ENCODE results near the gene RAMAC. TPM values are rescaled to one million over a fixed set of nuclear protein-coding genes. Genes with fewer than 3 reads are reported as not detected.

RAMAC gene
- total and polyA plus RNA-seq, 2 of the 8 experiments (the other 6 are each of a cell fraction or from before 2014, with no cell fraction given) = 20.7 to 32.9 TPM

DNA sequence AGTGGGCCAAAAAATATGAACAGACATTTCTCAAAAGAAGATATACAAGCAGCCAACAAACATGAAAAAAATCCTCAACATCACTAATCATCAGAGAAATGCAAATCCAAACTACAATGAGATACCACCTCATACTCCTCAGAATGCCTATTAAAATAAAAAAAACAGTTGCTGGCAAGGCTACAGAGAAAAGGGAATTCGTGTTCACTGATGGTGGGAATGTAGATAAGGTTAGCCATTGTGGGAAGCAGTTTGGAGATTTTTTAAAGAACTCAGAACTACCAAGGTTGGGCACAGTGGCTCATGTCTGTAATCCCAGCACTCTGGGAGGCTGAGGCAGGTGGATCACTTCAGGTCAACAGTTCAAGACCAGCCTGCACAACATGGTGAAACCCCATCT lies 53.2 kb downstream of the RAMAC start (continued):
- TF ChIP-seq, protein P1, sequence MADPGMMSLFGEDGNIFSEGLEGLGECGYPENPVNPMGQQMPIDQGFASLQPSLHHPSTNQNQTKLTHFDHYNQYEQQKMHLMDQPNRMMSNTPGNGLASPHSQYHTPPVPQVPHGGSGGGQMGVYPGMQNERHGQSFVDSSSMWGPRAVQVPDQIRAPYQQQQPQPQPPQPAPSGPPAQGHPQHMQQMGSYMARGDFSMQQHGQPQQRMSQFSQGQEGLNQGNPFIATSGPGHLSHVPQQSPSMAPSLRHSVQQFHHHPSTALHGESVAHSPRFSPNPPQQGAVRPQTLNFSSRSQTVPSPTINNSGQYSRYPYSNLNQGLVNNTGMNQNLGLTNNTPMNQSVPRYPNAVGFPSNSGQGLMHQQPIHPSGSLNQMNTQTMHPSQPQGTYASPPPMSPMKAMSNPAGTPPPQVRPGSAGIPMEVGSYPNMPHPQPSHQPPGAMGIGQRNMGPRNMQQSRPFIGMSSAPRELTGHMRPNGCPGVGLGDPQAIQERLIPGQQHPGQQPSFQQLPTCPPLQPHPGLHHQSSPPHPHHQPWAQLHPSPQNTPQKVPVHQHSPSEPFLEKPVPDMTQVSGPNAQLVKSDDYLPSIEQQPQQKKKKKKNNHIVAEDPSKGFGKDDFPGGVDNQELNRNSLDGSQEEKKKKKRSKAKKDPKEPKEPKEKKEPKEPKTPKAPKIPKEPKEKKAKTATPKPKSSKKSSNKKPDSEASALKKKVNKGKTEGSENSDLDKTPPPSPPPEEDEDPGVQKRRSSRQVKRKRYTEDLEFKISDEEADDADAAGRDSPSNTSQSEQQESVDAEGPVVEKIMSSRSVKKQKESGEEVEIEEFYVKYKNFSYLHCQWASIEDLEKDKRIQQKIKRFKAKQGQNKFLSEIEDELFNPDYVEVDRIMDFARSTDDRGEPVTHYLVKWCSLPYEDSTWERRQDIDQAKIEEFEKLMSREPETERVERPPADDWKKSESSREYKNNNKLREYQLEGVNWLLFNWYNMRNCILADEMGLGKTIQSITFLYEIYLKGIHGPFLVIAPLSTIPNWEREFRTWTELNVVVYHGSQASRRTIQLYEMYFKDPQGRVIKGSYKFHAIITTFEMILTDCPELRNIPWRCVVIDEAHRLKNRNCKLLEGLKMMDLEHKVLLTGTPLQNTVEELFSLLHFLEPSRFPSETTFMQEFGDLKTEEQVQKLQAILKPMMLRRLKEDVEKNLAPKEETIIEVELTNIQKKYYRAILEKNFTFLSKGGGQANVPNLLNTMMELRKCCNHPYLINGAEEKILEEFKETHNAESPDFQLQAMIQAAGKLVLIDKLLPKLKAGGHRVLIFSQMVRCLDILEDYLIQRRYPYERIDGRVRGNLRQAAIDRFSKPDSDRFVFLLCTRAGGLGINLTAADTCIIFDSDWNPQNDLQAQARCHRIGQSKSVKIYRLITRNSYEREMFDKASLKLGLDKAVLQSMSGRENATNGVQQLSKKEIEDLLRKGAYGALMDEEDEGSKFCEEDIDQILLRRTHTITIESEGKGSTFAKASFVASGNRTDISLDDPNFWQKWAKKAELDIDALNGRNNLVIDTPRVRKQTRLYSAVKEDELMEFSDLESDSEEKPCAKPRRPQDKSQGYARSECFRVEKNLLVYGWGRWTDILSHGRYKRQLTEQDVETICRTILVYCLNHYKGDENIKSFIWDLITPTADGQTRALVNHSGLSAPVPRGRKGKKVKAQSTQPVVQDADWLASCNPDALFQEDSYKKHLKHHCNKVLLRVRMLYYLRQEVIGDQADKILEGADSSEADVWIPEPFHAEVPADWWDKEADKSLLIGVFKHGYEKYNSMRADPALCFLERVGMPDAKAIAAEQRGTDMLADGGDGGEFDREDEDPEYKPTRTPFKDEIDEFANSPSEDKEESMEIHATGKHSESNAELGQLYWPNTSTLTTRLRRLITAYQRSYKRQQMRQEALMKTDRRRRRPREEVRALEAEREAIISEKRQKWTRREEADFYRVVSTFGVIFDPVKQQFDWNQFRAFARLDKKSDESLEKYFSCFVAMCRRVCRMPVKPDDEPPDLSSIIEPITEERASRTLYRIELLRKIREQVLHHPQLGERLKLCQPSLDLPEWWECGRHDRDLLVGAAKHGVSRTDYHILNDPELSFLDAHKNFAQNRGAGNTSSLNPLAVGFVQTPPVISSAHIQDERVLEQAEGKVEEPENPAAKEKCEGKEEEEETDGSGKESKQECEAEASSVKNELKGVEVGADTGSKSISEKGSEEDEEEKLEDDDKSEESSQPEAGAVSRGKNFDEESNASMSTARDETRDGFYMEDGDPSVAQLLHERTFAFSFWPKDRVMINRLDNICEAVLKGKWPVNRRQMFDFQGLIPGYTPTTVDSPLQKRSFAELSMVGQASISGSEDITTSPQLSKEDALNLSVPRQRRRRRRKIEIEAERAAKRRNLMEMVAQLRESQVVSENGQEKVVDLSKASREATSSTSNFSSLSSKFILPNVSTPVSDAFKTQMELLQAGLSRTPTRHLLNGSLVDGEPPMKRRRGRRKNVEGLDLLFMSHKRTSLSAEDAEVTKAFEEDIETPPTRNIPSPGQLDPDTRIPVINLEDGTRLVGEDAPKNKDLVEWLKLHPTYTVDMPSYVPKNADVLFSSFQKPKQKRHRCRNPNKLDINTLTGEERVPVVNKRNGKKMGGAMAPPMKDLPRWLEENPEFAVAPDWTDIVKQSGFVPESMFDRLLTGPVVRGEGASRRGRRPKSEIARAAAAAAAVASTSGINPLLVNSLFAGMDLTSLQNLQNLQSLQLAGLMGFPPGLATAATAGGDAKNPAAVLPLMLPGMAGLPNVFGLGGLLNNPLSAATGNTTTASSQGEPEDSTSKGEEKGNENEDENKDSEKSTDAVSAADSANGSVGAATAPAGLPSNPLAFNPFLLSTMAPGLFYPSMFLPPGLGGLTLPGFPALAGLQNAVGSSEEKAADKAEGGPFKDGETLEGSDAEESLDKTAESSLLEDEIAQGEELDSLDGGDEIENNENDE (IDR thresholded peaks at IDR 0.05; ENCODE audit: insufficient replicate concordance, low read length) = no peak
- TF ChIP-seq JUND (IDR thresholded peaks at IDR 0.05; ENCODE audit: low read length) = no peak
- TF ChIP-seq YY1 (IDR thresholded peaks at IDR 0.05; ENCODE audit: low read depth, low read length) = no peak
- no peak for TF ChIP-seq SIRT6 (IDR thresholded peaks at IDR 0.05; ENCODE audit: low read length)
